ENCODE data around the gene NLGN1.

Gene NLGN1

DNA sequence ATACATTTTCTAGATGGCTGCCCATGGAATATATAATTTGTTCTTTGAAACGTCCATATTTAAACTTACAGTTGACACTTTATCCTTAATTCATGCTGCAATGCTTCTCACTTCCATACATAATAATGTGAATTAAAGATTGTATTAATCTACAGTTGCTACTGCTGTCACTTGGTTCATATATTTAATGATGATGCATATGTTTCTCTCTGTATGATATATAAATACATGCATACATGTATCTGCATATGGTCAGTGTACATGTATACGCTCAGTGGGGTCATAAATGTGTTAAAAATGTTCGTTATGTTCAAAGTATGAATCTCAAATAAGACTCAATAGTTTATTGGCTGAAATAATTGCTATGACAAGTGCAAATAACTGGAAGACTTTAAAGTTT, 382.5 kb downstream of the NLGN1 start:
- no peak for TF ChIP-seq CTCF (conservative IDR thresholded peaks at IDR 0.05)
- H3K27ac ChIP-seq, result no peak overlapping the region

GRCh38 chr3:173785004-173785403, 387.5 kb downstream of the NLGN1 start:
- no peak overlapping the region for H3K27ac ChIP-seq
- no peak for TF ChIP-seq CTCF (conservative IDR thresholded peaks at IDR 0.05)

DNA sequence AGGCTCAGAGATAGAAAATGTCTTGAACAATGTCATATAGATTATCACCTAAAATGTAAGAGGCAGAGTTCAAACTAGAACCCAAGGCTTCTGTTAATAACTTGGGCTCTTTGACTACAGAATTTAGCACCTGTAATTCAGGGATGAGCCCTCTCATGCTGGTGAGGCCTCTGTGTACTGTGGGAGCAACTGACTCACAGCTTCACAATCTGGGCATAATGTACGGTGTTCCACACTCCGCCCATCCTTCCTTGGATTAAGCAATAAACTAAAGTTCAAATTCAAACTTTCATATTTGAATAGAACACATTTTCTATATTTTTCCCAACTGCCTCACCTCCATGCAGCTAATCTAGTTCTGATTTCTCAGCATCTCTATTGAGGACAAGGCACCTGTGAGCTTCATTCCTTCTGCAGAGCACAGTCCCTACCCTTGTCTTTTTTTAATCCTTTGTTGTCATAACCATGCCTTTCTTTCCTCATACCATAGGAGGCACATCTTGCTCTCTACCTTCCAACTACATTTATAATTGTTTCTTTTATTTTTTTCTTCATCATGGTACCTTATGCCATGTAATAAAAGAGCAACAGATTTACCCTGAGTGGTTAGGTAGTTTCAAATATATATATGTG, 392.1 kb downstream of the NLGN1 start:
- no peak for TF ChIP-seq CTCF (conservative IDR thresholded peaks at IDR 0.05)
- no peak overlapping the region for H3K27ac ChIP-seq

GRCh38 chr3:173793963-173794362, 396.4 kb downstream of the NLGN1 start:
- no peak overlapping the region for H3K27ac ChIP-seq
- no peak for TF ChIP-seq CTCF (conservative IDR thresholded peaks at IDR 0.05)

DNA sequence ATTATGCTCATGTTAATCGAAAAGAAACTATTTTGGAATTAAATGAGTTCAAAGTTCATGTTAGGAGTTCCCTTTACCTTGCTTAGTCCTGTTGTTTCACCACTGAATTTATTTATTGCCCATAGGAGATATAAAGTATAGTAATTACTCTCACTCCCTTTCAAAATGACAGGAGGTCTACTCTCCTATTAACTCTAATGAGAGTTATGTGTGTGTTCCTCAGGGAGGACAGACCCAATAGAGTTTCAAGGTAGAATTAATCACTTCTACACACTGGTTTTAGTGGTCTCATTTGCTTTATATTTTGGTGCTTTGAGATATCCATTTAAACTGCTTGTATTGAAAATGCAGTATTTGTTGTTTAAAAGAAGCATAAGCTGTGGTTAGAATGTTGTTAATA, 398.9 kb downstream of the NLGN1 start:
- H3K27ac ChIP-seq, result no peak overlapping the region
- no peak for TF ChIP-seq CTCF (conservative IDR thresholded peaks at IDR 0.05)

DNA sequence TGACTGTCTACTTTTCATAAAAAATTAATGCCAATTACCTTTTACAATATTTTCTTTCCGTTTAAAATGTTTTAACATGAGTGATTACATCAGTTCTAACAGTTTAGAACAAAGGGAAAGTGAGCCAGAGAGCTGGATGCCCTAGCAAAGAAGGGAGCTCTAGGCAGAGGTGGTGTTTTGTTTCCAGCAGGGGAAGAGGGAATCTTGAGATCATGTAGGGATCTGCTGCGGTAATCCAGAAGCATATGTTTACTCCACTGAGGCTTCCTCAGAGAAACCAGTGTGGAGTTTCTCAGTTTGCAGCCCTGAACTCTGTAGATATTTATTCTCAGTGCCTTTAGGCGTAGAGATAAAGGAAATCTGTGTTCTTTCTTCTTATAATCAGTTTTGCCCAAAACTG, 399.3 kb downstream of the NLGN1 start:
- H3K27ac ChIP-seq, result no peak overlapping the region
- no peak for TF ChIP-seq CTCF (conservative IDR thresholded peaks at IDR 0.05)

GRCh38 chr3:173799060-173799816, 401.7 kb downstream of the NLGN1 start:
- H3K27ac ChIP-seq, result no peak overlapping the region
- TF ChIP-seq CTCF (conservative IDR thresholded peaks at IDR 0.05), result no peak
